ENCODE measurements around the gene OR6B1.

Gene OR6B1

GRCh38 chr7:143973870-143974416 is 26.2 kb upstream of the OR6B1 start:
- TF ChIP-seq NFIC (IDR thresholded peaks at IDR 0.05) (no peak), TCF12 (IDR thresholded peaks at IDR 0.05; ENCODE audit: low read depth) (no peak), EP300 (IDR thresholded peaks at IDR 0.05; ENCODE audit: borderline replicate concordance) (no peak), REST (IDR thresholded peaks at IDR 0.05; ENCODE audit: low read depth) (no peak), ZBTB7A (IDR thresholded peaks at IDR 0.05; ENCODE audit: low read depth) (no peak), TEAD4 (IDR thresholded peaks at IDR 0.05) (no peak), TAF1 (IDR thresholded peaks at IDR 0.05; ENCODE audit: low read depth) (no peak), RAD21 (IDR thresholded peaks at IDR 0.05; ENCODE audit: low read depth) (no peak), MAX (IDR thresholded peaks at IDR 0.05) (no peak)
- TF ChIP-seq, protein P1, sequence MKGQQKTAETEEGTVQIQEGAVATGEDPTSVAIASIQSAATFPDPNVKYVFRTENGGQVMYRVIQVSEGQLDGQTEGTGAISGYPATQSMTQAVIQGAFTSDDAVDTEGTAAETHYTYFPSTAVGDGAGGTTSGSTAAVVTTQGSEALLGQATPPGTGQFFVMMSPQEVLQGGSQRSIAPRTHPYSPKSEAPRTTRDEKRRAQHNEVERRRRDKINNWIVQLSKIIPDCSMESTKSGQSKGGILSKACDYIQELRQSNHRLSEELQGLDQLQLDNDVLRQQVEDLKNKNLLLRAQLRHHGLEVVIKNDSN (IDR thresholded peaks at IDR 0.05), result no peak

DNA sequence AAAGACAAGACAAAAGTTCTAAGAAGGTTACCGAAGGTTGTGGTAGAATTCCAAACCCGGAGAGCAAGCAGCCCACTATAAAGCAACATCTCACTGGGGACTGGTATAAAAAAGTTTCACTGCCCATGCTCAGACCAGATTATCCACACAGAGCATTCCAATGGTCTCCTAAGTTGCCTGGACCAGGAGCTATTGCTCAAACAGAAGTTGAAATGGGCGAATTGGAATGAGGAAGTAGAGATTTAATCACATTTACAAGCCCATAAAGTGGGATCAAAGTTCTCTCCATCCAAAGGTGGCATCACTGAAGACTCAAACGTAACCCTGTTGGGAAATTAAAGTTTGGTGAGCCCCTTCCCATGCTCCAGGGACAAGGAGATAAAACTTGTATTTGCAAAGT is 25.7 kb upstream of the OR6B1 start:
- TF ChIP-seq EGR1 (IDR thresholded peaks at IDR 0.05), result no peak
- TF ChIP-seq FOXM1 (IDR thresholded peaks at IDR 0.05; ENCODE audit: borderline replicate concordance, low read depth), result no peak
- TF ChIP-seq, protein P1 (IDR thresholded peaks at IDR 0.05), result no peak
- no peak for TF ChIP-seq TAF1 (IDR thresholded peaks at IDR 0.05; ENCODE audit: low read depth)
- TF ChIP-seq RAD21 (IDR thresholded peaks at IDR 0.05; ENCODE audit: low read depth), result no peak
- TF ChIP-seq EP300 (IDR thresholded peaks at IDR 0.05; ENCODE audit: borderline replicate concordance), result no peak
- TF ChIP-seq REST (IDR thresholded peaks at IDR 0.05; ENCODE audit: low read depth), result no peak
- no peak for TF ChIP-seq ZBTB7A (IDR thresholded peaks at IDR 0.05; ENCODE audit: low read depth)
- no peak for TF ChIP-seq TEAD4 (IDR thresholded peaks at IDR 0.05)
- TF ChIP-seq NFIC (IDR thresholded peaks at IDR 0.05), result no peak
- TF ChIP-seq CEBPB (IDR thresholded peaks at IDR 0.05), result no peak
- TF ChIP-seq CREB1 (IDR thresholded peaks at IDR 0.05; ENCODE audit: low read depth), result no peak
- TF ChIP-seq TCF12 (IDR thresholded peaks at IDR 0.05; ENCODE audit: low read depth), result no peak
- TF ChIP-seq YY1 (IDR thresholded peaks at IDR 0.05; ENCODE audit: low read depth), result no peak
- no peak for TF ChIP-seq MAX (IDR thresholded peaks at IDR 0.05)

DNA sequence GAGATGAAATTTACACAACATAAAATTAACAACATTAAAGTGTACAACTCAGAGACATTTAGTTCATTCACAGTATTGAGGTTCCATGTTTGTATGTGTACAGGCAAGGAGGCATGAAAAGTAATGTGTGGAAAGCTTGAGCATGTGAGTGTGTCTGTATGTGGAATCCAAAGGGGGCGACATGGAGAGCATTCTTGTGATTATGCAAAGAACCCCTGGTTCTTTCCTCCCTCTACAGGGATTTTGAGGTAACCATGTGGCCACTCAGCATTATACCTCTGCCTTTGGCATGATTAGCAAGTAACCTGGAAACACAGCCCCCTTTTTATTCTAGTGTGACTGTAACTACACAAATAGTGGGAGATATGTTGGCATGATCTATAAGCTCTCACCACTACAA is 24.5 kb upstream of the OR6B1 start:
- no peak for TF ChIP-seq FOXM1 (IDR thresholded peaks at IDR 0.05; ENCODE audit: borderline replicate concordance, low read depth)
- no peak for TF ChIP-seq MAX (IDR thresholded peaks at IDR 0.05)

DNA sequence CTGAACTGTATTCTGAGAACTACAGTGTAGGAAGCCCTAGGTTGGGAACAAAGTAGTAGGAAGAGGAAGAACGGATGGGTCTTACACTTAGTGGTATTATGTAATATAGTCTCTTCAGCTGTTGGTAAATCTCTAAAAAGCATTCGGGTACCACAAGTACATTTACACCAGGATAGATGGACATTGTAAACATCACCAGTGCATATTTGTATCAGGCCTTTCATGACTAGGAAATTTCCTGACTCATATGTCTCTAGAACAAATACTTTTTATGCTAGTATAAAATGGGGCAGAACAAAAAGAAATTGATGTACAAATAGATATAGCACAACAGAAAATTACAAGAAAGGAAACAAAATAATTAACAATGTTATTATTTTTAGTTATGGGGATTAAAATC is 21.5 kb upstream of the OR6B1 start:
- TF ChIP-seq MAX (IDR thresholded peaks at IDR 0.05) (no peak), TAF1 (IDR thresholded peaks at IDR 0.05; ENCODE audit: low read depth) (no peak), CREB1 (IDR thresholded peaks at IDR 0.05; ENCODE audit: low read depth) (no peak), RAD21 (IDR thresholded peaks at IDR 0.05; ENCODE audit: low read depth) (no peak), TEAD4 (IDR thresholded peaks at IDR 0.05) (no peak), CEBPB (IDR thresholded peaks at IDR 0.05) (no peak), NFIC (IDR thresholded peaks at IDR 0.05) (no peak), REST (IDR thresholded peaks at IDR 0.05; ENCODE audit: low read depth) (no peak), EGR1 (IDR thresholded peaks at IDR 0.05) (no peak), EP300 (IDR thresholded peaks at IDR 0.05; ENCODE audit: borderline replicate concordance) (no peak), YY1 (IDR thresholded peaks at IDR 0.05; ENCODE audit: low read depth) (no peak), ZBTB7A (IDR thresholded peaks at IDR 0.05; ENCODE audit: low read depth) (no peak)
- TF ChIP-seq, protein P1 (IDR thresholded peaks at IDR 0.05), result no peak

Data from Ishikawa (cell line).